ENCODE measurements around the gene LAS1L. TPM values are rescaled to one million over a fixed set of nuclear protein-coding genes. Genes with fewer than 3 reads are reported as not detected.

The LAS1L gene
- total RNA-seq, 2 experiments from 2014 or later: 47.4 to 51.6 TPM

- DNase-seq (no peak), ATAC-seq (ENCODE audit: poor library complexity) (no peak)
- Histone ChIP-seq H3K27ac (ENCODE audit: low read depth in 1 of 2, low read length in 2 of 2) (no peak overlapping the region), H3K4me1 (ENCODE audit: insufficient read depth, low read length) (no peaks in the 10 kb centered on the region), H3K4me3 (ENCODE audit: low read length) (no peak overlapping the region), H3K27me3 (ENCODE audit: control insufficient read depth in 1 of 2, insufficient read depth in 2 of 2, low read length in 2 of 2) (no peaks in the 10 kb centered on the region), H3K36me3 (ENCODE audit: insufficient read depth, low read length) (no peaks in the 10 kb centered on the region), H3K9me3 (ENCODE audit: control insufficient read depth in 1 of 2, insufficient read depth in 1 of 2, low read length in 2 of 2) (no peaks in the 10 kb centered on the region)
- H3K27me3 Mint-ChIP-seq: no peaks in the 10 kb centered on the region
- no peak overlapping the region for H3K4me3 Mint-ChIP-seq
- intact Hi-C loops (cut with DNase I, micrococcal nuclease): no loop called here
- no peaks in the 10 kb centered on the region for H3K36me3 Mint-ChIP-seq (ENCODE audit: low read depth)
- no peak overlapping the region for H3K27ac Mint-ChIP-seq
- ChIA-PET CTCF (no interaction called here), POLR2A (no interaction called here)
- no peaks in the 10 kb centered on the region for H3K9me3 Mint-ChIP-seq
- no peak for TF ChIP-seq CTCF (IDR thresholded peaks at IDR 0.05)
- no peaks in the 10 kb centered on the region for H3K4me1 Mint-ChIP-seq (ENCODE audit: low read depth)
Measured at GRCh38 chrX:65551086-65551485, 16.5 kb upstream of the LAS1L start.

GRCh38 chrX:65545456-65545855 is 10.9 kb upstream of the LAS1L start:
- Mint-ChIP-seq H3K27ac (no peak overlapping the region), H3K36me3 (ENCODE audit: low read depth) (no peaks in the 10 kb centered on the region)

GRCh38 chrX:65537229-65537628 is 2.6 kb upstream of the LAS1L start:
- intact Hi-C loops (cut with DNase I, micrococcal nuclease): loop anchor here (5.0 to 10.0 kb wide), 3 partner anchors 1145 to 1782 kb away; partner anchors contain the start of gene AMER1 (in 1 of the 2)
- peak overlapping the region; percentile 48 for H3K4me3 Mint-ChIP-seq

More at GRCh38 chrX:65545456-65545855, 10.9 kb upstream of the LAS1L start:
- Histone ChIP-seq H3K4me3 (ENCODE audit: low read length) (no peak overlapping the region), H3K27ac (ENCODE audit: low read depth in 1 of 2, low read length in 2 of 2) (no peak overlapping the region), H3K4me1 (ENCODE audit: insufficient read depth, low read length) (no peaks in the 10 kb centered on the region), H3K9me3 (ENCODE audit: control insufficient read depth in 1 of 2, insufficient read depth in 1 of 2, low read length in 2 of 2) (no peaks in the 10 kb centered on the region), H3K27me3 (ENCODE audit: control insufficient read depth in 1 of 2, insufficient read depth in 2 of 2, low read length in 2 of 2) (no peaks in the 10 kb centered on the region), H3K36me3 (ENCODE audit: insufficient read depth, low read length) (no peaks in the 10 kb centered on the region)
- no peaks in the 10 kb centered on the region for H3K4me1 Mint-ChIP-seq (ENCODE audit: low read depth)
- DNase-seq (no peak), ATAC-seq (ENCODE audit: poor library complexity) (no peak)
- H3K4me3 Mint-ChIP-seq: no peak overlapping the region
- H3K9me3 Mint-ChIP-seq: no peaks in the 10 kb centered on the region
- ChIA-PET POLR2A (no interaction called here), CTCF (no interaction called here)
- H3K27me3 Mint-ChIP-seq: no peaks in the 10 kb centered on the region
- intact Hi-C loops (cut with DNase I, micrococcal nuclease): no loop called here
- TF ChIP-seq CTCF (IDR thresholded peaks at IDR 0.05): no peak

More at GRCh38 chrX:65537229-65537628, 2.6 kb upstream of the LAS1L start:
- ATAC-seq (ENCODE audit: poor library complexity) (no peak), DNase-seq (no peak)
- no peaks in the 10 kb centered on the region for H3K9me3 Mint-ChIP-seq
- no peak for TF ChIP-seq CTCF (IDR thresholded peaks at IDR 0.05)
- H3K36me3 Mint-ChIP-seq (ENCODE audit: low read depth): peaks cover 6% of the 10 kb centered on the region
- H3K4me1 Mint-ChIP-seq (ENCODE audit: low read depth): peaks cover 21% of the 10 kb centered on the region
- H3K4me3 ChIP-seq (ENCODE audit: low read length): no peak overlapping the region
- peak overlapping the region in 1 of 2 donors; percentile 1 for H3K27ac ChIP-seq (ENCODE audit: low read depth in 1 of 2, low read length in 2 of 2)
- H3K27me3 ChIP-seq (ENCODE audit: control insufficient read depth in 1 of 2, insufficient read depth in 2 of 2, low read length in 2 of 2): no peaks in the 10 kb centered on the region
- peaks cover 2% of the 10 kb centered on the region for H3K36me3 ChIP-seq (ENCODE audit: insufficient read depth, low read length)
- H3K27me3 Mint-ChIP-seq: no peaks in the 10 kb centered on the region
- H3K9me3 ChIP-seq (ENCODE audit: control insufficient read depth in 1 of 2, insufficient read depth in 1 of 2, low read length in 2 of 2): no peaks in the 10 kb centered on the region
- H3K27ac Mint-ChIP-seq: no peak overlapping the region
- ChIA-PET CTCF (interaction anchor here (1.1 kb wide), 1 partner anchor 8 kb away, joined by 4 read pairs; no protein-coding TSS in a partner anchor), POLR2A (no interaction called here)
- peaks cover 19% of the 10 kb centered on the region for H3K4me1 ChIP-seq (ENCODE audit: insufficient read depth, low read length)
